ENCODE measurements around the gene VLDLR.

GRCh38 chr9:2601785-2602378, 19.7 kb upstream of the VLDLR start:
- no peak for TF ChIP-seq CTCF (IDR thresholded peaks at IDR 0.05)
- no peak for TF ChIP-seq POLR2AphosphoS5 (IDR thresholded peaks at IDR 0.05; ENCODE audit: low read depth, low read length)
